Neuron (in vitro differentiated cells): ENCODE data around the gene SLC37A1.

ENCODE experiments used
- H2AFZ ChIP-seq: one replicate; pipeline ENCODE4 v1.6.1; 2013; ENCODE audit warnings: low read depth, mild to moderate bottlenecking, inconsistent platforms, low read length, moderate library complexity
- H3K27me3 ChIP-seq: one replicate; pipeline ENCODE4 v1.6.1; 2013; ENCODE audit warnings: low read length; ENCODE audit not compliant: insufficient read depth
- H3K36me3 ChIP-seq: one replicate; pipeline ENCODE4 v1.6.1; 2013; ENCODE audit warnings: low read length; ENCODE audit not compliant: insufficient read depth
- H3K4me1 ChIP-seq: one replicate; pipeline ENCODE4 v1.6.1; 2013; ENCODE audit warnings: low read length; ENCODE audit not compliant: insufficient read depth
- H3K4me3 ChIP-seq: 2 replicates; pipeline ENCODE4 v1.5.1; 2013; ENCODE audit warnings: mild to moderate bottlenecking, low read length, moderate library complexity
- H3K9me3 ChIP-seq: one replicate; pipeline ENCODE4 v1.6.1; 2013; ENCODE audit warnings: low read length

SLC37A1 gene

GRCh38 chr21:42630626-42631025 lies 117.0 kb downstream of the SLC37A1 start:
- Histone ChIP-seq H3K27me3 (peaks cover 6% of the 10 kb centered on the region), H3K4me1 (no peaks in the 10 kb centered on the region), H2AFZ (no peak overlapping the region), H3K36me3 (no peaks in the 10 kb centered on the region), H3K9me3 (no peaks in the 10 kb centered on the region), H3K4me3 (no peak overlapping the region)
